ENCODE measurements around the gene COL6A1. TPM values are rescaled to one million over a fixed set of nuclear protein-coding genes. Genes with fewer than 3 reads are reported as not detected.

The COL6A1 gene
- total and polyA plus RNA-seq, 2 of the 4 experiments (the other 2 are of a cell fraction), result 173 to 1,578 TPM

DNA sequence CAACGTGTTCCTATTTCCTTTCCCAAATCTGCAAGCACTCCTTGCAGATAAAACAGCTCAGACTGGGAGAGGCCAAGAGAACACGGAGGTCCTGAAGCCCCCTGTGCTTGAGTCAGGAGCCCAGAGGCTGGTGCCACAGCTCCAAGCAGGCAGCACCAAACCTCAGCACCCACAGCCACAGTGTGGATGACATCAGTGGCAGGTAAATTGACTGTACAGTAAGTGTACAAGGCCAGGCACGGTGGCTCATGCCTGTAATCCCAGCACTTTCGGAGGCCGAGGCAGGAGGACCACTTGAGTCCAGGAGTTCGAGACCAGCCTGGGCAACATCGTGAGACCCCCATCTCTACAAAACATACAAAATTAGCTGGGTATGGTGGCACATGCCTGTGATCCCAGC is 1.9 kb upstream of the COL6A1 start:
- no peak overlapping the region; the same call in 1 of the 2 replicates for H2BK20ac ChIP-seq (ENCODE audit: low read depth, low read length)
- no peak overlapping the region for H3K23ac ChIP-seq (ENCODE audit: low read depth, low read length)
- ChIA-PET POLR2A (ENCODE audit: unreplicated experiment) (no interaction called here), CTCF (interaction anchor here (0.6 kb wide), 1 partner anchor 279 kb away, joined by 4 read pairs; no protein-coding TSS in a partner anchor)
- H3K18ac ChIP-seq (ENCODE audit: low read depth, low read length), result no peak overlapping the region
- H3K4me1 ChIP-seq (ENCODE audit: control insufficient read depth, insufficient read depth, low read length), result peaks cover 25% of the 10 kb centered on the region
- H3K4ac ChIP-seq (ENCODE audit: low read depth, low read length), result peak overlapping the region; percentile 32
- DNase-seq (no peak), ATAC-seq (ENCODE audit: low read depth) (no peak)
- intact Hi-C loops (cut with micrococcal nuclease) (loop anchor here (2.0 to 10.0 kb wide), 2 partner anchors 77 to 345 kb away; partner anchors contain the start of genes C21orf58 and PCNT), in situ Hi-C loops (cut with MboI; ENCODE audit: low sequenced_read_pairs) (no loop called here), dilution Hi-C loops (cut with HindIII; ENCODE audit: low sequenced_read_pairs, unreplicated experiment) (no loop called here)
- peaks cover 2 to 40% of the 10 kb centered on the region in 2 experiments; a peak in 2 of 4 replicates for H3K79me1 ChIP-seq (ENCODE audit: low read depth in 1 of 2, low read length in 2 of 2)
- peaks cover 6% of the 10 kb centered on the region for H3K9me1 ChIP-seq (ENCODE audit: insufficient read depth, low read length)
- H2BK5ac ChIP-seq (ENCODE audit: low read depth, low read length, poor library complexity, severe bottlenecking), result no peak overlapping the region
- H3K27me3 ChIP-seq (ENCODE audit: control insufficient read depth, insufficient read depth, low read length), result no peaks in the 10 kb centered on the region
- no peak overlapping the region for H2AK9ac ChIP-seq (replicated peaks; ENCODE audit: low read depth, low read length, poor library complexity)
- H4K20me1 ChIP-seq (ENCODE audit: insufficient read depth, low read length), result peaks cover 31% of the 10 kb centered on the region
- H3K4me2 ChIP-seq (ENCODE audit: low read depth, low read length), result no peak overlapping the region
- no peaks in the 10 kb centered on the region for H3K9me3 ChIP-seq (ENCODE audit: control insufficient read depth, insufficient read depth, low read length)
- H3K36me3 ChIP-seq (ENCODE audit: control insufficient read depth, insufficient read depth, low read length), result peaks cover 21% of the 10 kb centered on the region
- BruUV-seq (replicated peaks), result no TSS peak
- H2BK120ac ChIP-seq (ENCODE audit: low read depth, low read length), result no peak overlapping the region
- H3K4me3 ChIP-seq (ENCODE audit: insufficient read depth, low read depth, low read length), result no peak overlapping the region
- no peak overlapping the region for H4K8ac ChIP-seq (ENCODE audit: low read depth in 2 of 2, low read length in 2 of 2)
- no peak overlapping the region for H3K27ac ChIP-seq (ENCODE audit: insufficient read depth, low read length)
- no CpG with 5 or more reads among the region's 7 CpGs for WGBS, 2 experiments (ENCODE audit: extremely low coverage in 2 of 2, insufficient read length in 1 of 2)
- H4K91ac ChIP-seq (ENCODE audit: insufficient read depth, low read depth, low read length), result 0 out of 2 replicates have a peak overlapping the region, but pooled peaks have one; percentile 23
- peak overlapping the region; percentile 84; the same call in 1 of the 3 replicates for H2BK15ac ChIP-seq (ENCODE audit: low read depth, low read length)
- no peak overlapping the region for H3K56ac ChIP-seq (ENCODE audit: extremely low read depth, insufficient read depth, low read length)
- peak overlapping the region; percentile 75 for H2AK5ac ChIP-seq (ENCODE audit: low read depth, low read length)
- no peak overlapping the region for H3K9ac ChIP-seq (ENCODE audit: low read depth, low read length)
- no peak overlapping the region for H4K5ac ChIP-seq (ENCODE audit: low read depth, low read length)
- TF ChIP-seq NFE2L2 (IDR thresholded peaks at IDR 0.05; ENCODE audit: low read depth, low read length), result no peak
- TF ChIP-seq RFX5 (IDR thresholded peaks at IDR 0.05; ENCODE audit: low read depth, low read length), result no peak
- TF ChIP-seq BHLHE40 (IDR thresholded peaks at IDR 0.05; ENCODE audit: low read depth, low read length), result no peak
- TF ChIP-seq RCOR1 (IDR thresholded peaks at IDR 0.05; ENCODE audit: insufficient replicate concordance, low read length), result no peak
- TF ChIP-seq SMC3 (IDR thresholded peaks at IDR 0.05; ENCODE audit: low read depth, low read length), result no peak
- TF ChIP-seq MAZ (IDR thresholded peaks at IDR 0.05; ENCODE audit: borderline replicate concordance, low read depth, low read length), result no peak
- no peak for TF ChIP-seq CEBPB (IDR thresholded peaks at IDR 0.05; ENCODE audit: low read depth, low read length)
- TF ChIP-seq CHD1 (IDR thresholded peaks at IDR 0.05; ENCODE audit: low read depth, low read length), result no peak
- TF ChIP-seq POLR2A (IDR thresholded peaks at IDR 0.05; ENCODE audit: low read depth, low read length), result no peak
- TF ChIP-seq, protein P1, sequence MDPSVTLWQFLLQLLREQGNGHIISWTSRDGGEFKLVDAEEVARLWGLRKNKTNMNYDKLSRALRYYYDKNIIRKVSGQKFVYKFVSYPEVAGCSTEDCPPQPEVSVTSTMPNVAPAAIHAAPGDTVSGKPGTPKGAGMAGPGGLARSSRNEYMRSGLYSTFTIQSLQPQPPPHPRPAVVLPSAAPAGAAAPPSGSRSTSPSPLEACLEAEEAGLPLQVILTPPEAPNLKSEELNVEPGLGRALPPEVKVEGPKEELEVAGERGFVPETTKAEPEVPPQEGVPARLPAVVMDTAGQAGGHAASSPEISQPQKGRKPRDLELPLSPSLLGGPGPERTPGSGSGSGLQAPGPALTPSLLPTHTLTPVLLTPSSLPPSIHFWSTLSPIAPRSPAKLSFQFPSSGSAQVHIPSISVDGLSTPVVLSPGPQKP (IDR thresholded peaks at IDR 0.05; ENCODE audit: borderline replicate concordance, low read depth, low read length), result no peak
- H2AFZ ChIP-seq (replicated peaks; ENCODE audit: low read length, poor library complexity), result peak overlapping the region; percentile 18
- H3K14ac ChIP-seq (replicated peaks; ENCODE audit: low read depth, low read length), result no peak overlapping the region

Measured in IMR-90 (cell line).